Osteoblast (primary cell): ENCODE results near the gene VAV2. TPM values are rescaled to one million over a fixed set of nuclear protein-coding genes. Genes with fewer than 3 reads are reported as not detected.

Experiments
- DNase-seq: peaks from one replicate; pipeline ENCODE4 v3.0.0; 2011; ENCODE audit warnings: low spot score, mixed read lengths; ENCODE audit not compliant: insufficient read length; ENCODE audit errors: missing footprints
- H2AFZ ChIP-seq: 2 replicates; pipeline ENCODE4 v1.6.0; 2011; ENCODE audit warnings: mild to moderate bottlenecking, low read length
- H3K27ac ChIP-seq: 2 replicates; pipeline ENCODE4 v1.5.1; 2011; ENCODE audit warnings: mild to moderate bottlenecking, low read depth, low read length, moderate library complexity
- H3K27me3 ChIP-seq: 2 replicates; pipeline ENCODE4 v1.6.0; 2012; ENCODE audit warnings: mild to moderate bottlenecking, control low read depth, inconsistent platforms, low read length, moderate library complexity; ENCODE audit not compliant: insufficient read depth
- H3K36me3 ChIP-seq: 2 replicates; pipeline ENCODE4 v1.5.1; 2011; ENCODE audit warnings: mild to moderate bottlenecking, low read length, control low read depth, moderate library complexity; ENCODE audit not compliant: insufficient read depth
- H3K4me1 ChIP-seq: 2 replicates; pipeline ENCODE4 v1.5.1; 2011; ENCODE audit warnings: mild to moderate bottlenecking, low read length, control low read depth, moderate library complexity; ENCODE audit not compliant: insufficient read depth
- H3K4me2 ChIP-seq: 2 replicates; pipeline ENCODE4 v1.6.0; 2011; ENCODE audit warnings: mild to moderate bottlenecking, low read length; ENCODE audit not compliant: insufficient read depth
- H3K4me3 ChIP-seq: fragments of 200-600 bp; sonication (generic); 3 replicates; pipeline ENCODE4 v1.5.1; 2012; ENCODE audit warnings: mild to moderate bottlenecking, low read length, inconsistent platforms; ENCODE audit not compliant: insufficient read depth
- H3K79me2 ChIP-seq: 2 replicates; pipeline ENCODE4 v1.6.0; 2012; ENCODE audit warnings: mild to moderate bottlenecking, low read length, control low read depth, inconsistent platforms; ENCODE audit not compliant: insufficient read depth
- H3K9me3 ChIP-seq: 2 replicates; pipeline ENCODE4 v1.5.1; 2011; ENCODE audit warnings: low read depth, low read length, control low read depth
- H4K20me1 ChIP-seq: 2 replicates; pipeline ENCODE4 v1.6.0; 2012; ENCODE audit warnings: mild to moderate bottlenecking, low read length, control low read depth; ENCODE audit not compliant: insufficient read depth
- CTCF ChIP-seq: IDR thresholded peaks from 2 replicates; pipeline ENCODE4 v1.5.1; 2011; ENCODE audit warnings: mild to moderate bottlenecking, low read depth, low read length, moderate library complexity; ENCODE audit errors: extremely low read depth
- total RNA-seq: library from RNA; depleted of rRNA; stranded (reverse); fragments of >200 nt; gene quantifications from 2 replicates; pipeline ENCODE4 v1.2.3, GENCODE V29; 2012

VAV2 gene
- total RNA-seq, 1 donor, result 8.0 TPM

- no peaks in the 10 kb centered on the region for H3K9me3 ChIP-seq
- H3K79me2 ChIP-seq, result no peaks in the 10 kb centered on the region
- H3K27ac ChIP-seq, result no peak overlapping the region
- no peak for DNase-seq
- no peak for TF ChIP-seq CTCF
- no peaks in the 10 kb centered on the region for H3K27me3 ChIP-seq
- H3K4me1 ChIP-seq, result no peaks in the 10 kb centered on the region
- H3K4me2 ChIP-seq, result no peak overlapping the region
- peaks cover 1% of the 10 kb centered on the region for H3K36me3 ChIP-seq
- peaks cover 13% of the 10 kb centered on the region for H4K20me1 ChIP-seq
- no peak overlapping the region for H2AFZ ChIP-seq
- no peak overlapping the region for H3K4me3 ChIP-seq
Observed at GRCh38 chr9:133814586-133815208, 177.4 kb downstream of the VAV2 start.

- Histone ChIP-seq H3K4me2 (no peak overlapping the region), H2AFZ (no peak overlapping the region), H3K4me3 (no peak overlapping the region), H4K20me1 (peaks cover 15% of the 10 kb centered on the region), H3K4me1 (no peaks in the 10 kb centered on the region), H3K27ac (no peak overlapping the region), H3K36me3 (peaks cover 5% of the 10 kb centered on the region), H3K27me3 (no peaks in the 10 kb centered on the region), H3K9me3 (no peaks in the 10 kb centered on the region), H3K79me2 (no peaks in the 10 kb centered on the region)
- DNase-seq, result no peak
- no peak for TF ChIP-seq CTCF
Observed at GRCh38 chr9:133813749-133814585, 178.2 kb downstream of the VAV2 start.

GRCh38 chr9:133812941-133813748 is 179.0 kb downstream of the VAV2 start:
- no peak overlapping the region for H3K27ac ChIP-seq
- DNase-seq, result no peak
- H3K27me3 ChIP-seq, result no peaks in the 10 kb centered on the region
- H2AFZ ChIP-seq, result no peak overlapping the region
- no peak for TF ChIP-seq CTCF
- H4K20me1 ChIP-seq, result peaks cover 13% of the 10 kb centered on the region
- no peak overlapping the region for H3K4me3 ChIP-seq
- peaks cover 5% of the 10 kb centered on the region for H3K36me3 ChIP-seq
- H3K79me2 ChIP-seq, result no peaks in the 10 kb centered on the region
- H3K4me2 ChIP-seq, result no peak overlapping the region
- no peaks in the 10 kb centered on the region for H3K4me1 ChIP-seq
- H3K9me3 ChIP-seq, result no peaks in the 10 kb centered on the region
